ENCODE measurements around the gene OR52N1.

OR52N1 gene

GRCh38 chr11:5783255-5783654 lies 7.8 kb downstream of the OR52N1 start, which contains the start of gene OR52N5:
Gene OR52N5 (minus strand): TSS chr11:5783355. CDS start chr11:5778634, 4,721 bp downstream.
- no peak for DNase-seq (ENCODE audit: low read depth in 1 of 2, low spot score in 1 of 2)
- in situ Hi-C loops (cut with HindIII; ENCODE audit: low pct_unique_long_range_greater_than_20kb, low sequenced_read_pairs), result no loop called here
- TF ChIP-seq JUND (IDR thresholded peaks at IDR 0.05; ENCODE audit: low read depth), result no peak

- no peak for DNase-seq (ENCODE audit: low read depth in 1 of 2, low spot score in 1 of 2)
- in situ Hi-C loops (cut with HindIII; ENCODE audit: low pct_unique_long_range_greater_than_20kb, low sequenced_read_pairs), result no loop called here
- no peak for TF ChIP-seq JUND (IDR thresholded peaks at IDR 0.05; ENCODE audit: low read depth)
These were observed 24.0 kb downstream of the OR52N1 start for GRCh38 chr11:5767056-5767455.

GRCh38 chr11:5753943-5754342 lies 37.1 kb downstream of the OR52N1 start, which contains the start of gene OR52N4:
Gene OR52N4 (plus strand): TSS chr11:5754243. CDS start chr11:5754741, 498 bp downstream.
- in situ Hi-C loops (cut with HindIII; ENCODE audit: low pct_unique_long_range_greater_than_20kb, low sequenced_read_pairs), result no loop called here
- no peak for DNase-seq (ENCODE audit: low read depth in 1 of 2, low spot score in 1 of 2)

GRCh38 chr11:5749836-5750235 lies 41.2 kb downstream of the OR52N1 start:
- in situ Hi-C loops (cut with HindIII; ENCODE audit: low pct_unique_long_range_greater_than_20kb, low sequenced_read_pairs), result no loop called here
- TF ChIP-seq JUND (IDR thresholded peaks at IDR 0.05; ENCODE audit: low read depth), result no peak
- no peak for DNase-seq (ENCODE audit: low read depth in 1 of 2, low spot score in 1 of 2)

More at GRCh38 chr11:5753943-5754342, 37.1 kb downstream of the OR52N1 start, which contains the start of gene OR52N4:
- TF ChIP-seq JUND (IDR thresholded peaks at IDR 0.05; ENCODE audit: low read depth), result no peak

GRCh38 chr11:5746614-5747013 lies 44.5 kb downstream of the OR52N1 start:
- TF ChIP-seq JUND (IDR thresholded peaks at IDR 0.05; ENCODE audit: low read depth), result no peak
- in situ Hi-C loops (cut with HindIII; ENCODE audit: low pct_unique_long_range_greater_than_20kb, low sequenced_read_pairs), result no loop called here

GRCh38 chr11:5738431-5738830 lies 52.6 kb downstream of the OR52N1 start:
- no peak for DNase-seq (ENCODE audit: low read depth in 1 of 2, low spot score in 1 of 2)
- no peak for TF ChIP-seq JUND (IDR thresholded peaks at IDR 0.05; ENCODE audit: low read depth)
- in situ Hi-C loops (cut with HindIII; ENCODE audit: low pct_unique_long_range_greater_than_20kb, low sequenced_read_pairs), result no loop called here

More at GRCh38 chr11:5746614-5747013, 44.5 kb downstream of the OR52N1 start:
- no peak for DNase-seq (ENCODE audit: low read depth in 1 of 2, low spot score in 1 of 2)

- no peak for DNase-seq (ENCODE audit: low read depth in 1 of 2, low spot score in 1 of 2)
- TF ChIP-seq JUND (IDR thresholded peaks at IDR 0.05; ENCODE audit: low read depth), result no peak
- in situ Hi-C loops (cut with HindIII; ENCODE audit: low pct_unique_long_range_greater_than_20kb, low sequenced_read_pairs), result no loop called here
These were observed 53.2 kb downstream of the OR52N1 start for GRCh38 chr11:5737670-5738392.

- in situ Hi-C loops (cut with HindIII; ENCODE audit: low pct_unique_long_range_greater_than_20kb, low sequenced_read_pairs), result no loop called here
- no peak for DNase-seq (ENCODE audit: low read depth in 1 of 2, low spot score in 1 of 2)
These were observed 54.0 kb downstream of the OR52N1 start for GRCh38 chr11:5737091-5737490.

More at GRCh38 chr11:5737091-5737490, 54.0 kb downstream of the OR52N1 start:
- no peak for TF ChIP-seq JUND (IDR thresholded peaks at IDR 0.05; ENCODE audit: low read depth)

All from T47D (cell line).